IMR-90 (cell line): Measurements from ENCODE around the gene RTBDN. TPM values are rescaled to one million over a fixed set of nuclear protein-coding genes. Genes with fewer than 3 reads are reported as not detected.

ENCODE experiments used
- microRNA-seq, 2 experiments: library from miRNA; stranded (forward) in 1 of 2; unstranded in 1 of 2; fragments of 10-50 nt in 1 of 2; fragments of <30 nt in 1 of 2; gene quantifications in 1 of 2; microRNA quantifications in 1 of 2; one replicate each; pipeline versions ENCODE3 to v1.1.0; 2013 to 2020; ENCODE audit not compliant: insufficient read depth in 1 of 2, insufficient read length in 1 of 2, unreplicated experiment in 1 of 2
- polyA plus RNA-seq, 3 experiments: library from polyadenylated mRNA; depleted of rRNA; stranded (reverse); fragments of >200 nt; gene quantifications; 2 replicates each; pipeline ENCODE4 v1.2.3, GENCODE V29; 2012; ENCODE audit warnings: low replicate concordance in 1 of 3
- small RNA-seq, 5 experiments: library from RNA; depleted of rRNA; stranded (forward); fragments of <200 nt; gene quantifications; one replicate each; pipeline ENCODE3, GENCODE V24; 2012
- total RNA-seq: library from RNA; depleted of rRNA; stranded (reverse); fragments of >200 nt; gene quantifications from 2 replicates; pipeline ENCODE4 v1.2.3, GENCODE V29; 2012; rRNA removed

The RTBDN gene
- total and polyA plus RNA-seq, 2 of the 4 experiments (the other 2 are of a cell fraction) = 0.07 TPM; not detected in 1

Small RNA genes within 50 kb of the gene (microRNA-seq; reads per million reads assigned to microRNA genes)
- gene MIR5684 (0 reads per million in 2 experiments), gene MIR6794 (0 reads per million in 2 experiments)

Small RNA genes within 50 kb of the gene (small RNA-seq; reads per million reads assigned to genes)
- 0 reads per million in 5 experiments for gene MIR5684
- gene MIR6794 = 0 reads per million in 5 experiments

Other genes starting within 250 kb of the RTBDN start
- 8.1 and 9.0 TPM in 2 replicates for gene ZNF490, start 223.8 kb downstream of the RTBDN start, total RNA-seq
- gene ZNF490, start 223.8 kb downstream of the RTBDN start, polyA plus RNA-seq (2012; rRNA removed) = 1.5 and 1.7 TPM in 2 replicates
- gene ZNF791, start 223.7 kb downstream of the RTBDN start, total RNA-seq = 15.8 and 19.4 TPM in 2 replicates
- gene ZNF791, start 223.7 kb downstream of the RTBDN start, polyA plus RNA-seq (2012; rRNA removed) = 7.0 and 7.1 TPM in 2 replicates
- gene MAN2B1, start 167.8 kb downstream of the RTBDN start, total RNA-seq = 10.4 and 10.6 TPM in 2 replicates
- 55.4 and 64.0 TPM in 2 replicates for gene MAN2B1, start 167.8 kb downstream of the RTBDN start, polyA plus RNA-seq (2012; rRNA removed)
- gene WDR83, start 167.8 kb downstream of the RTBDN start, total RNA-seq = 5.3 and 5.9 TPM in 2 replicates
- 8.9 and 10.5 TPM in 2 replicates for gene WDR83, start 167.8 kb downstream of the RTBDN start, polyA plus RNA-seq (2012; rRNA removed)
- gene DHPS, start 152.7 kb downstream of the RTBDN start, total RNA-seq = 73.3 and 82.8 TPM in 2 replicates
- gene DHPS, start 152.7 kb downstream of the RTBDN start, polyA plus RNA-seq (2012; rRNA removed) = 85.0 and 88.6 TPM in 2 replicates
- not detected in 2 replicates for gene GNG14, start 146.6 kb downstream of the RTBDN start, total RNA-seq
- gene GNG14, start 146.6 kb downstream of the RTBDN start, polyA plus RNA-seq (2012; rRNA removed) = not detected in 2 replicates
- gene FBXW9, start 137.9 kb downstream of the RTBDN start, total RNA-seq = 8.6 and 9.5 TPM in 2 replicates
- gene FBXW9, start 137.9 kb downstream of the RTBDN start, polyA plus RNA-seq (2012; rRNA removed) = 14.2 and 14.4 TPM in 2 replicates
- 32.8 and 36.0 TPM in 2 replicates for gene TNPO2, start 110.6 kb downstream of the RTBDN start, total RNA-seq
- 77.2 and 82.3 TPM in 2 replicates for gene TNPO2, start 110.6 kb downstream of the RTBDN start, polyA plus RNA-seq (2012; rRNA removed)
- gene TRIR, start 99.9 kb downstream of the RTBDN start, total RNA-seq = 99.2 and 113 TPM in 2 replicates
- 201 and 242 TPM in 2 replicates for gene TRIR, start 99.9 kb downstream of the RTBDN start, polyA plus RNA-seq (2012; rRNA removed)
- 111 and 129 TPM in 2 replicates for gene GET3, start 97.1 kb downstream of the RTBDN start, total RNA-seq
- gene GET3, start 97.1 kb downstream of the RTBDN start, polyA plus RNA-seq (2012; rRNA removed) = 152 and 178 TPM in 2 replicates
- not detected in 2 replicates for gene BEST2, start 82.8 kb downstream of the RTBDN start, total RNA-seq
- gene BEST2, start 82.8 kb downstream of the RTBDN start, polyA plus RNA-seq (2012; rRNA removed) = not detected in 2 replicates
- gene HOOK2, start 59.0 kb downstream of the RTBDN start, total RNA-seq = 7.5 and 8.1 TPM in 2 replicates
- 11.0 and 21.6 TPM in 2 replicates for gene HOOK2, start 59.0 kb downstream of the RTBDN start, polyA plus RNA-seq (2012; rRNA removed)
- 20.8 and 32.8 TPM in 2 replicates for gene JUNB, start 43.1 kb downstream of the RTBDN start, total RNA-seq
- 109 and 141 TPM in 2 replicates for gene JUNB, start 43.1 kb downstream of the RTBDN start, polyA plus RNA-seq (2012; rRNA removed)
- 351 and 371 TPM in 2 replicates for gene PRDX2, start 32.8 kb downstream of the RTBDN start, total RNA-seq
- 378 and 383 TPM in 2 replicates for gene PRDX2, start 32.8 kb downstream of the RTBDN start, polyA plus RNA-seq (2012; rRNA removed)
- not detected in 2 replicates for gene THSD8, start 32.5 kb downstream of the RTBDN start, total RNA-seq
- gene THSD8, start 32.5 kb downstream of the RTBDN start, polyA plus RNA-seq (2012; rRNA removed) = 0.68 and 0.90 TPM in 2 replicates
- gene RNASEH2A, start 28.0 kb downstream of the RTBDN start, total RNA-seq = 44.6 and 45.5 TPM in 2 replicates
- 34.9 and 39.4 TPM in 2 replicates for gene RNASEH2A, start 28.0 kb downstream of the RTBDN start, polyA plus RNA-seq (2012; rRNA removed)
- gene MAST1, start 3.9 kb upstream of the RTBDN start, total RNA-seq = 0.28 and 1.1 TPM in 2 replicates
- 0.44 and 0.56 TPM in 2 replicates for gene MAST1, start 3.9 kb upstream of the RTBDN start, polyA plus RNA-seq (2012; rRNA removed)
- 6.4 and 9.5 TPM in 2 replicates for gene DNASE2, start 46.9 kb upstream of the RTBDN start, total RNA-seq
- gene DNASE2, start 46.9 kb upstream of the RTBDN start, polyA plus RNA-seq (2012; rRNA removed) = 31.1 and 32.0 TPM in 2 replicates
- gene KLF1, start 52.6 kb upstream of the RTBDN start, total RNA-seq = not detected in 2 replicates
- gene KLF1, start 52.6 kb upstream of the RTBDN start, polyA plus RNA-seq (2012; rRNA removed) = not detected in 2 replicates
- 41.1 and 41.6 TPM in 2 replicates for gene GCDH, start 56.6 kb upstream of the RTBDN start, total RNA-seq
- 24.5 and 27.7 TPM in 2 replicates for gene GCDH, start 56.6 kb upstream of the RTBDN start, polyA plus RNA-seq (2012; rRNA removed)
- gene SYCE2, start 84.7 kb upstream of the RTBDN start, total RNA-seq = under 0.01 and 0.36 TPM in 2 replicates
- gene SYCE2, start 84.7 kb upstream of the RTBDN start, polyA plus RNA-seq (2012; rRNA removed) = 0.19 and 0.50 TPM in 2 replicates
- gene FARSA, start 99.1 kb upstream of the RTBDN start, total RNA-seq = 49.3 and 53.0 TPM in 2 replicates
- gene FARSA, start 99.1 kb upstream of the RTBDN start, polyA plus RNA-seq (2012; rRNA removed) = 75.9 and 80.9 TPM in 2 replicates
- 3,245 and 3,358 TPM in 2 replicates for gene CALR, start 104.0 kb upstream of the RTBDN start, total RNA-seq
- gene CALR, start 104.0 kb upstream of the RTBDN start, polyA plus RNA-seq (2012; rRNA removed) = 1,894 and 1,932 TPM in 2 replicates
- 54.3 and 56.4 TPM in 2 replicates for gene RAD23A, start 111.3 kb upstream of the RTBDN start, total RNA-seq
- gene RAD23A, start 111.3 kb upstream of the RTBDN start, polyA plus RNA-seq (2012; rRNA removed) = 67.8 and 79.7 TPM in 2 replicates
- 13.3 and 22.5 TPM in 2 replicates for gene GADD45GIP1, start 122.6 kb upstream of the RTBDN start, total RNA-seq
- gene GADD45GIP1, start 122.6 kb upstream of the RTBDN start, polyA plus RNA-seq (2012; rRNA removed) = 42.4 and 64.7 TPM in 2 replicates
- not detected in 2 replicates for gene DAND5, start 135.0 kb upstream of the RTBDN start, total RNA-seq
- gene DAND5, start 135.0 kb upstream of the RTBDN start, polyA plus RNA-seq (2012; rRNA removed) = 0.03 TPM in 1 of 2 replicates, not detected in the other
- 10.0 and 10.2 TPM in 2 replicates for gene NFIX, start 160.9 kb upstream of the RTBDN start, total RNA-seq
- 46.9 and 47.7 TPM in 2 replicates for gene NFIX, start 160.9 kb upstream of the RTBDN start, polyA plus RNA-seq (2012; rRNA removed)